SKM-1 (cell line): ENCODE measurements around the gene CRNKL1.

ENCODE experiments used
- DNase-seq: peaks from one replicate; lab custom pipeline; 2025; ENCODE audit not compliant: unreplicated experiment; lab: John Stamatoyannopoulos, UW

The CRNKL1 gene

GRCh38 chr20:19986419-19986818 lies 65.8 kb downstream of the CRNKL1 start:
- no peak for DNase-seq
